HFFc6 (cell line): Measurements from ENCODE around the gene USP47. TPM values are rescaled to one million over a fixed set of nuclear protein-coding genes. Genes with fewer than 3 reads are reported as not detected.

ENCODE experiments used
- DNase-seq: peaks from one replicate; pipeline ENCODE4 v3.0.0-alpha.2; 2018
- H3K27ac Mint-ChIP-seq: 2 replicates; pipeline ENCODE4 v1.8.0; 2020; ENCODE audit warnings: mild to moderate bottlenecking, mixed read lengths
- H3K27me3 Mint-ChIP-seq: 2 replicates; pipeline ENCODE4 v1.8.0; 2021; ENCODE audit warnings: mild to moderate bottlenecking, moderate library complexity, mixed read lengths; ENCODE audit not compliant: insufficient read depth
- H3K36me3 Mint-ChIP-seq: 2 replicates; pipeline ENCODE4 v1.8.0; 2021; ENCODE audit warnings: low read depth, mixed read lengths
- H3K4me1 Mint-ChIP-seq: 2 replicates; pipeline ENCODE4 v1.8.0; 2020; ENCODE audit warnings: low read depth, mixed read lengths
- H3K4me3 Mint-ChIP-seq: 2 replicates; pipeline ENCODE4 v1.8.0; 2020; ENCODE audit warnings: mild to moderate bottlenecking, moderate library complexity, mixed read lengths
- H3K9me3 Mint-ChIP-seq: 2 replicates; pipeline ENCODE4 v1.8.0; 2020; ENCODE audit warnings: mild to moderate bottlenecking, mixed read lengths
- total RNA-seq, 6 experiments: library from RNA; stranded (reverse); fragmentation: NEBNext Ultra II Directional; extraction: Animal tissue kit (Norgen Biotek cat#: 25700); gene quantifications; 2 replicates in 1 of 6; 3 replicates in 5 of 6; pipeline ENCODE4 v1.2.3, GENCODE V29; 2021
- TF ChIP-seq, protein P1 (sequence below): fragments of 200-600 bp; sonication (generic); IDR thresholded peaks from 2 replicates; pipeline ENCODE4 v1.5.0; 2021; ENCODE audit warnings: antibody characterized with exemption, mild to moderate bottlenecking

The USP47 gene
- total RNA-seq, 6 experiments from 2014 or later: 33.6 to 38.7 (median 35.1) TPM

GRCh38 chr11:11977206-11977938 lies 135.6 kb downstream of the USP47 start:
- peaks cover 11% of the 10 kb centered on the region for H3K27me3 Mint-ChIP-seq
- TF ChIP-seq, protein P1, sequence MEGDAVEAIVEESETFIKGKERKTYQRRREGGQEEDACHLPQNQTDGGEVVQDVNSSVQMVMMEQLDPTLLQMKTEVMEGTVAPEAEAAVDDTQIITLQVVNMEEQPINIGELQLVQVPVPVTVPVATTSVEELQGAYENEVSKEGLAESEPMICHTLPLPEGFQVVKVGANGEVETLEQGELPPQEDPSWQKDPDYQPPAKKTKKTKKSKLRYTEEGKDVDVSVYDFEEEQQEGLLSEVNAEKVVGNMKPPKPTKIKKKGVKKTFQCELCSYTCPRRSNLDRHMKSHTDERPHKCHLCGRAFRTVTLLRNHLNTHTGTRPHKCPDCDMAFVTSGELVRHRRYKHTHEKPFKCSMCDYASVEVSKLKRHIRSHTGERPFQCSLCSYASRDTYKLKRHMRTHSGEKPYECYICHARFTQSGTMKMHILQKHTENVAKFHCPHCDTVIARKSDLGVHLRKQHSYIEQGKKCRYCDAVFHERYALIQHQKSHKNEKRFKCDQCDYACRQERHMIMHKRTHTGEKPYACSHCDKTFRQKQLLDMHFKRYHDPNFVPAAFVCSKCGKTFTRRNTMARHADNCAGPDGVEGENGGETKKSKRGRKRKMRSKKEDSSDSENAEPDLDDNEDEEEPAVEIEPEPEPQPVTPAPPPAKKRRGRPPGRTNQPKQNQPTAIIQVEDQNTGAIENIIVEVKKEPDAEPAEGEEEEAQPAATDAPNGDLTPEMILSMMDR: no peak
- peak overlapping the region; percentile 82 for H3K4me3 Mint-ChIP-seq
- no peaks in the 10 kb centered on the region for H3K9me3 Mint-ChIP-seq
- peak overlapping the region; percentile 98 for H3K27ac Mint-ChIP-seq
- H3K36me3 Mint-ChIP-seq: peaks cover 60% of the 10 kb centered on the region
- H3K4me1 Mint-ChIP-seq: peaks cover 100% of the 10 kb centered on the region
- DNase-seq: peak; percentile 91

DNA sequence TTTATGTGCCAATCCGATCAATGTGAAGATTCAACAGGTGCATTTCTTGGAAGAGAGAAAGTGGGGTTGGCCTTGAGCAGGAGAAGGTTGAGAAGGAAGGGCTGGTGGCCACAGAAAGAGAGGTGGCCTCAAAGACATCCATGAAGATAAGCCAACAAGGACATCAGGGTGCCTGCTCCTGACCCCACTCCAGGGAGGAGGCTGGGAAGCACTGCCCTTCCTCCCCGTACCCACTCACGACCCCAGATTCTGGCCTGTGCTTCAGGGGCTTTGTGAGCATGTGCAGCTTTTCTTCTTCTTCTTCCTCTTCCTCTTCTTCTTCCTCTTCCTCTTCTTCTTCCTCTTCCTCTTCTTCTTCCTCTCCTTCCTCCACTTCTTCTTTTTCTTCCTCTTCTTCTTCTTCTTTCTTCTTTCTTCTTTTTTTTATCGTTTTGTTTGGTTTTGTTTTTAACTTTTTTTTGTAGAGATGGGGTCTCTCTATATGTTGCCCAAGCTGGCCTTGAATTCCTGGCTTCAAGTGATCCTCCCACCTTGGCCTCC lies 136.4 kb downstream of the USP47 start:
- Mint-ChIP-seq H3K36me3 (peaks cover 62% of the 10 kb centered on the region), H3K4me3 (peak overlapping the region; percentile 82; the same call in 1 of the 2 replicates), H3K27me3 (peaks cover 16% of the 10 kb centered on the region), H3K27ac (peak overlapping the region; percentile 98), H3K4me1 (peaks cover 100% of the 10 kb centered on the region), H3K9me3 (no peaks in the 10 kb centered on the region)
- TF ChIP-seq, protein P1: no peak
- no peak for DNase-seq

GRCh38 chr11:11978792-11979487 lies 137.2 kb downstream of the USP47 start:
- Mint-ChIP-seq H3K4me3 (no peak overlapping the region; the same call in 1 of the 2 replicates), H3K4me1 (peaks cover 100% of the 10 kb centered on the region), H3K9me3 (no peaks in the 10 kb centered on the region), H3K36me3 (peaks cover 54% of the 10 kb centered on the region), H3K27me3 (peaks cover 16% of the 10 kb centered on the region), H3K27ac (peak overlapping the region; percentile 98)
- DNase-seq: peak; percentile 62
- TF ChIP-seq, protein P1: no peak

DNA sequence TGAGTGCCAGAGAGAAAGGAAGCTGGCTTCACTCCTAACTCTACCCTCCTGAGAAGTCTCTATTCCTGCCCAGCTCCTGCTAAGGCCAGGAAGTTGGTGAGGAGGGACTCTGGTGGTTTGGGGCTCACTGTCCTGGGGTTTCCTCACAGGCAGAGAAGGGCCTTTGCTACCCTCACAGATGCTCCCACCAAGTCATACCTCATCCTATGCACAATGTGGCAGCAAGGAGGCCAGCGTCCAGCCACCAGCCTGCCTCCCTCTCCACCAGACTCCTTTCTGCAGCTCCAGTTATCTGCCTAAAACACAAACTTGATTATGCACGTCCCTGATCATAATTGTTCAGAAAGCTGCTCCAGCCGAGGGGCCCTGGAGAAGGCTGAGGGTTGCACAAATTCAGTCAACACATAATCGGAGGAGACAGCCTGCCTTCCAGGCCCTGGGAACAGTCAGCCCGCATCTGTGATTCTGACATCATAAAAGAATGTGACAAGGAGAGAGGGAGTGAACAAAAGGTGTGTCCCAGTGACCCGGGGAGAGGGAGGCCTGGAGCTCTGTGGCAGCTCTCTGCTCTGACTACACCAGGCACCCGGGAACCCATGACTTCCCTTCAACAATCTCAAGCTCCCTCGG lies 137.8 kb downstream of the USP47 start:
- H3K27ac Mint-ChIP-seq: peak overlapping the region; percentile 98
- H3K9me3 Mint-ChIP-seq: no peaks in the 10 kb centered on the region
- H3K4me3 Mint-ChIP-seq: peak overlapping the region; percentile 58
- H3K36me3 Mint-ChIP-seq: peaks cover 47% of the 10 kb centered on the region
- TF ChIP-seq, protein P1: no peak
- H3K27me3 Mint-ChIP-seq: peaks cover 16% of the 10 kb centered on the region
- peaks cover 100% of the 10 kb centered on the region for H3K4me1 Mint-ChIP-seq
- DNase-seq: peak; percentile 86

GRCh38 chr11:11980200-11980599 lies 138.4 kb downstream of the USP47 start:
- Mint-ChIP-seq H3K27ac (peak overlapping the region; percentile 98), H3K27me3 (peaks cover 16% of the 10 kb centered on the region), H3K9me3 (no peaks in the 10 kb centered on the region), H3K4me1 (peaks cover 100% of the 10 kb centered on the region), H3K4me3 (peak overlapping the region; percentile 58), H3K36me3 (peaks cover 48% of the 10 kb centered on the region)
- TF ChIP-seq, protein P1: no peak
- DNase-seq: no peak
